ENCODE measurements around the gene EGLN3. TPM values are rescaled to one million over a fixed set of nuclear protein-coding genes. Genes with fewer than 3 reads are reported as not detected.

Gene EGLN3
- total and polyA plus RNA-seq, 2 of the 13 experiments (the other 11 are each of a cell fraction or from before 2014, with no cell fraction given), result 0.18 to 27.3 TPM

DNA sequence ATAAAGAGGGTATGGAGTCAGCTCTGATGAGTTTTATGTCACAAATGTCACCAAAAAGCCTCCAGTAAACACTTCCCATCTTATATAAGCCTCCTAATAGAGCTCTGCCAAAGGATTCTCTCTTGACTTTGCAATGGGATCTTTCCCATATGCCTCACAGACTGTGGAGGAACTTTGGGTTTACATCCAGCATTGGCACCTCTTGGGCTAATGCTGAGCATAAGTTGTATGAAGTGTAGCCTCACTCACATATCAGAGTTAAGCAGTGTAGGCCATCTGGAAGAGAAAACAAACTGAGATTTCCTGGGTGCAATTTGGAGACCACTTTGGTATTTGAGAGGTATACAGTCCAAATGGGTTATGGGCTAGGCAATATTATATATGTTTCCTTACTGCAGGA is 24.9 kb downstream of the EGLN3 start:
- no peak for FAIRE-seq
- no peak for ATAC-seq
- no peak overlapping the region for H3K9ac ChIP-seq (ENCODE audit: insufficient read depth, low read depth, low read length)
- H3K4me2 ChIP-seq (ENCODE audit: low read depth, low read length), result no peak overlapping the region
- no peaks in the 10 kb centered on the region for H3K27me3 ChIP-seq (ENCODE audit: control insufficient read depth in 1 of 2, insufficient read depth in 2 of 2, low read length in 2 of 2)
- intact Hi-C loops (cut with micrococcal nuclease; ENCODE audit: unreplicated experiment) (no loop called here), in situ Hi-C loops (cut with HindIII; ENCODE audit: extremely low pct_ligation_motif_present, low pct_unique_long_range_greater_than_20kb) (no loop called here)
- BruUV-seq (replicated peaks), result no TSS peak
- no peaks in the 10 kb centered on the region for H4K20me1 ChIP-seq (ENCODE audit: insufficient read depth, low read length)
- no peak overlapping the region for H2AFZ ChIP-seq (ENCODE audit: low read length)
- DNase-seq (ENCODE audit: low spot score), result no peak
- CTCF ChIA-PET (ENCODE audit: low intra/inter-chr PET ratio, low total read pairs), result no interaction called here
- no peaks in the 10 kb centered on the region for H3K4me1 ChIP-seq (ENCODE audit: insufficient read depth, low read length)
- no peaks in the 10 kb centered on the region; a peak in 1 of 5 replicates for H3K36me3 ChIP-seq (replicated peaks in 1 of 2; ENCODE audit: control insufficient read depth in 1 of 2, insufficient read depth in 2 of 2, low read length in 2 of 2)
- no peak overlapping the region for H3K4me3 ChIP-seq (replicated peaks in 1 of 3; ENCODE audit: insufficient read depth in 1 of 3, low read depth in 2 of 3, low read length in 3 of 3)
- no peak for TF ChIP-seq ZMYM4 (CRISPR knock-in tag; IDR thresholded peaks at IDR 0.05)
- TF ChIP-seq ELF4 (CRISPR knock-in tag; IDR thresholded peaks at IDR 0.05; ENCODE audit: borderline replicate concordance), result no peak
- no peak for TF ChIP-seq PHF5A (CRISPR knock-in tag; IDR thresholded peaks at IDR 0.05; ENCODE audit: low read depth, unreplicated experiment)
- no peak for TF ChIP-seq ZNF296 (CRISPR knock-in tag; conservative IDR thresholded peaks at IDR 0.05)
- TF ChIP-seq, protein P1, sequence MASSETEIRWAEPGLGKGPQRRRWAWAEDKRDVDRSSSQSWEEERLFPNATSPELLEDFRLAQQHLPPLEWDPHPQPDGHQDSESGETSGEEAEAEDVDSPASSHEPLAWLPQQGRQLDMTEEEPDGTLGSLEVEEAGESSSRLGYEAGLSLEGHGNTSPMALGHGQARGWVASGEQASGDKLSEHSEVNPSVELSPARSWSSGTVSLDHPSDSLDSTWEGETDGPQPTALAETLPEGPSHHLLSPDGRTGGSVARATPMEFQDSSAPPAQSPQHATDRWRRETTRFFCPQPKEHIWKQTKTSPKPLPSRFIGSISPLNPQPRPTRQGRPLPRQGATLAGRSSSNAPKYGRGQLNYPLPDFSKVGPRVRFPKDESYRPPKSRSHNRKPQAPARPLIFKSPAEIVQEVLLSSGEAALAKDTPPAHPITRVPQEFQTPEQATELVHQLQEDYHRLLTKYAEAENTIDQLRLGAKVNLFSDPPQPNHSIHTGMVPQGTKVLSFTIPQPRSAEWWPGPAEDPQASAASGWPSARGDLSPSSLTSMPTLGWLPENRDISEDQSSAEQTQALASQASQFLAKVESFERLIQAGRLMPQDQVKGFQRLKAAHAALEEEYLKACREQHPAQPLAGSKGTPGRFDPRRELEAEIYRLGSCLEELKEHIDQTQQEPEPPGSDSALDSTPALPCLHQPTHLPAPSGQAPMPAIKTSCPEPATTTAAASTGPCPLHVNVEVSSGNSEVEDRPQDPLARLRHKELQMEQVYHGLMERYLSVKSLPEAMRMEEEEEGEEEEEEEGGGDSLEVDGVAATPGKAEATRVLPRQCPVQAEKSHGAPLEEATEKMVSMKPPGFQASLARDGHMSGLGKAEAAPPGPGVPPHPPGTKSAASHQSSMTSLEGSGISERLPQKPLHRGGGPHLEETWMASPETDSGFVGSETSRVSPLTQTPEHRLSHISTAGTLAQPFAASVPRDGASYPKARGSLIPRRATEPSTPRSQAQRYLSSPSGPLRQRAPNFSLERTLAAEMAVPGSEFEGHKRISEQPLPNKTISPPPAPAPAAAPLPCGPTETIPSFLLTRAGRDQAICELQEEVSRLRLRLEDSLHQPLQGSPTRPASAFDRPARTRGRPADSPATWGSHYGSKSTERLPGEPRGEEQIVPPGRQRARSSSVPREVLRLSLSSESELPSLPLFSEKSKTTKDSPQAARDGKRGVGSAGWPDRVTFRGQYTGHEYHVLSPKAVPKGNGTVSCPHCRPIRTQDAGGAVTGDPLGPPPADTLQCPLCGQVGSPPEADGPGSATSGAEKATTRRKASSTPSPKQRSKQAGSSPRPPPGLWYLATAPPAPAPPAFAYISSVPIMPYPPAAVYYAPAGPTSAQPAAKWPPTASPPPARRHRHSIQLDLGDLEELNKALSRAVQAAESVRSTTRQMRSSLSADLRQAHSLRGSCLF (CRISPR knock-in tag; IDR thresholded peaks at IDR 0.05; ENCODE audit: borderline replicate concordance), result no peak
- TF ChIP-seq RBFOX2 (IDR thresholded peaks at IDR 0.05; ENCODE audit: low read depth, low read length), result no peak
- no peak for TF ChIP-seq FOXK1 (CRISPR knock-in tag; IDR thresholded peaks at IDR 0.05; ENCODE audit: borderline replicate concordance, low read depth)
- no peak for TF ChIP-seq SNRNP70 (IDR thresholded peaks at IDR 0.05; ENCODE audit: low read depth, low read length)
- no peak for TF ChIP-seq ZNF552 (CRISPR knock-in tag; IDR thresholded peaks at IDR 0.05; ENCODE audit: borderline replicate concordance)
- TF ChIP-seq, protein P2, sequence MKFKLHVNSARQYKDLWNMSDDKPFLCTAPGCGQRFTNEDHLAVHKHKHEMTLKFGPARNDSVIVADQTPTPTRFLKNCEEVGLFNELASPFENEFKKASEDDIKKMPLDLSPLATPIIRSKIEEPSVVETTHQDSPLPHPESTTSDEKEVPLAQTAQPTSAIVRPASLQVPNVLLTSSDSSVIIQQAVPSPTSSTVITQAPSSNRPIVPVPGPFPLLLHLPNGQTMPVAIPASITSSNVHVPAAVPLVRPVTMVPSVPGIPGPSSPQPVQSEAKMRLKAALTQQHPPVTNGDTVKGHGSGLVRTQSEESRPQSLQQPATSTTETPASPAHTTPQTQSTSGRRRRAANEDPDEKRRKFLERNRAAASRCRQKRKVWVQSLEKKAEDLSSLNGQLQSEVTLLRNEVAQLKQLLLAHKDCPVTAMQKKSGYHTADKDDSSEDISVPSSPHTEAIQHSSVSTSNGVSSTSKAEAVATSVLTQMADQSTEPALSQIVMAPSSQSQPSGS (CRISPR knock-in tag; IDR thresholded peaks at IDR 0.05), result no peak
- no peak for TF ChIP-seq ZNF10 (CRISPR knock-in tag; IDR thresholded peaks at IDR 0.05; ENCODE audit: borderline replicate concordance, low read depth)
- no peaks in the 10 kb centered on the region for H3K9me3 ChIP-seq (ENCODE audit: low read length)
- POLR2A ChIA-PET, result no interaction called here
- H3K27ac ChIP-seq (ENCODE audit: extremely low read length, insufficient read depth, low read length), result no peak overlapping the region
- no peaks in the 10 kb centered on the region for H3K79me2 ChIP-seq (ENCODE audit: insufficient read depth, low read length)
